Measurements from ENCODE around the gene TMEM37. TPM values are rescaled to one million over a fixed set of nuclear protein-coding genes. Genes with fewer than 3 reads are reported as not detected.

The TMEM37 gene
- total RNA-seq, 1 donor from 2014 or later, result 1.5 TPM

- no peak for DNase-seq
These were observed 48.5 kb downstream of the TMEM37 start for GRCh38 chr2:119480184-119480583.

GRCh38 chr2:119480718-119481142 lies 49.1 kb downstream of the TMEM37 start:
- DNase-seq, result no peak

- DNase-seq, result no peak
These were observed 50.1 kb downstream of the TMEM37 start for GRCh38 chr2:119481501-119482455.

- DNase-seq, result no peak
These were observed 51.1 kb downstream of the TMEM37 start for GRCh38 chr2:119482481-119483394.

- DNase-seq, result no peak
These were observed 51.7 kb downstream of the TMEM37 start for GRCh38 chr2:119483395-119483753.

- no peak for DNase-seq
These were observed 52.5 kb downstream of the TMEM37 start for GRCh38 chr2:119483896-119484718.

GRCh38 chr2:119484834-119485233 lies 53.2 kb downstream of the TMEM37 start:
- DNase-seq, result no peak

- no peak for DNase-seq
These were observed 53.9 kb downstream of the TMEM37 start for GRCh38 chr2:119485336-119486110.

GRCh38 chr2:119486196-119486827 lies 54.7 kb downstream of the TMEM37 start:
- DNase-seq, result no peak

- DNase-seq, result no peak
These were observed 55.2 kb downstream of the TMEM37 start for GRCh38 chr2:119486886-119487285.

- no peak for DNase-seq
These were observed 56.0 kb downstream of the TMEM37 start for GRCh38 chr2:119487434-119488244.

Other genes with a start within 250 kb of the TMEM37 start
- gene STEAP3, start 208.0 kb upstream of the TMEM37 start, total RNA-seq, result 3.0 TPM
- gene C2orf76, start 65.0 kb upstream of the TMEM37 start, total RNA-seq, result 17.4 TPM
- 169 TPM for gene DBI, start 64.9 kb upstream of the TMEM37 start, total RNA-seq
- not detected for gene SCTR, start 92.6 kb downstream of the TMEM37 start, total RNA-seq
- 0.20 TPM for gene CFAP221, start 112.6 kb downstream of the TMEM37 start, total RNA-seq
- 5.9 TPM for gene TMEM177, start 247.3 kb downstream of the TMEM37 start, total RNA-seq